22Rv1 (cell line): ENCODE measurements around the gene CPNE5.
"Not testable (repeated sequence)": the region's sequence is repeated elsewhere in the genome, so short reads cannot be mapped to it uniquely, and the experiment has no call there.

Source experiments
- H3K27ac ChIP-seq: fragments of 450-650 bp; 2 replicates; pipeline ENCODE4 v1.5.1; 2017
- CTCF ChIP-seq: fragments of 450-650 bp; IDR thresholded peaks from 2 replicates; pipeline ENCODE4 v1.5.1; 2017; ENCODE audit warnings: mild to moderate bottlenecking
- ZFX ChIP-seq: fragments of 450-650 bp; IDR thresholded peaks from 2 replicates; pipeline ENCODE4 v1.6.1; 2017; ENCODE audit warnings: antibody characterized with exemption, borderline replicate concordance

The CPNE5 gene

GRCh38 chr6:36813526-36813925, 25.7 kb downstream of the CPNE5 start:
- H3K27ac ChIP-seq: no peak overlapping the region
- no peak for TF ChIP-seq ZFX
- TF ChIP-seq CTCF: no peak

- H3K27ac ChIP-seq: not testable (repeated sequence)
Observed at GRCh38 chr6:36813047-36813446, 26.2 kb downstream of the CPNE5 start.

GRCh38 chr6:36809941-36810803, 29.1 kb downstream of the CPNE5 start:
- TF ChIP-seq ZFX: no peak
- TF ChIP-seq CTCF: no peak
- H3K27ac ChIP-seq: no peak overlapping the region

- TF ChIP-seq ZFX: no peak
- H3K27ac ChIP-seq: no peak overlapping the region
Observed at GRCh38 chr6:36809156-36809555, 30.1 kb downstream of the CPNE5 start.

- no peak overlapping the region for H3K27ac ChIP-seq
- TF ChIP-seq ZFX: no peak
- TF ChIP-seq CTCF: no peak
Observed at GRCh38 chr6:36808634-36809033, 30.6 kb downstream of the CPNE5 start.

GRCh38 chr6:36807750-36808149, 31.5 kb downstream of the CPNE5 start:
- no peak overlapping the region for H3K27ac ChIP-seq

GRCh38 chr6:36807143-36807542, 32.1 kb downstream of the CPNE5 start:
- no peak overlapping the region for H3K27ac ChIP-seq
- TF ChIP-seq ZFX (no peak), CTCF (no peak)

More at GRCh38 chr6:36807750-36808149, 31.5 kb downstream of the CPNE5 start:
- TF ChIP-seq ZFX (no peak), CTCF (no peak)

GRCh38 chr6:36805917-36806316, 33.3 kb downstream of the CPNE5 start:
- no peak for TF ChIP-seq ZFX
- no peak overlapping the region for H3K27ac ChIP-seq
